SK-N-MC (cell line): ENCODE results near the gene LMTK2.

Source experiments
- EZH2 ChIP-seq: fragments of 200-600 bp; sonication (generic); IDR thresholded peaks from one replicate; pipeline ENCODE4 v1.6.1; 2017; ENCODE audit warnings: antibody characterized with exemption
- FOXP2 ChIP-seq: optimal IDR thresholded peaks from 2 replicates; pipeline ENCODE3; 2011; ENCODE audit warnings: mild to moderate bottlenecking, moderate library complexity; ENCODE audit not compliant: insufficient read depth; ENCODE audit errors: extremely low read length, control extremely low read depth
- POLR2AphosphoS5 ChIP-seq: IDR thresholded peaks from 2 replicates; pipeline ENCODE4 v1.6.1; 2012; ENCODE audit warnings: mild to moderate bottlenecking, low read depth, low read length, borderline replicate concordance

- TF ChIP-seq POLR2AphosphoS5 (no peak), EZH2 (no peak), FOXP2 (no peak)
These were observed 105.9 kb downstream of the LMTK2 start for GRCh38 chr7:98212532-98213041.
